Transverse colon (tissue), 3 donors: ENCODE data around the gene AGAP1.

Source experiments
- EP300 ChIP-seq: sonication (generic); formaldehyde crosslinking; IDR thresholded peaks from one replicate; pipeline ENCODE4 v1.6.1; 2017; ENCODE audit warnings: antibody characterized with exemption, low read depth
- POLR2A ChIP-seq: fragments of 450-650 bp; IDR thresholded peaks from one replicate; pipeline ENCODE4 v1.6.1; 2016; ENCODE audit warnings: antibody characterized with exemption, mild to moderate bottlenecking, moderate library complexity
- TF ChIP-seq, protein P1 (sequence below), 5 experiments: fragments of 200-600 bp in 3 of 5; fragments of 450-650 bp in 2 of 5; sonication (generic) in 3 of 5; IDR thresholded peaks; 1 replicate in 2 of 5; 2 replicates in 3 of 5; pipeline ENCODE4 v1.5.1; 2016 to 2017; ENCODE audit warnings: antibody characterized with exemption in 5 of 5, inconsistent platforms in 3 of 5, mild to moderate bottlenecking in 2 of 5, moderate library complexity in 1 of 5

DNA sequence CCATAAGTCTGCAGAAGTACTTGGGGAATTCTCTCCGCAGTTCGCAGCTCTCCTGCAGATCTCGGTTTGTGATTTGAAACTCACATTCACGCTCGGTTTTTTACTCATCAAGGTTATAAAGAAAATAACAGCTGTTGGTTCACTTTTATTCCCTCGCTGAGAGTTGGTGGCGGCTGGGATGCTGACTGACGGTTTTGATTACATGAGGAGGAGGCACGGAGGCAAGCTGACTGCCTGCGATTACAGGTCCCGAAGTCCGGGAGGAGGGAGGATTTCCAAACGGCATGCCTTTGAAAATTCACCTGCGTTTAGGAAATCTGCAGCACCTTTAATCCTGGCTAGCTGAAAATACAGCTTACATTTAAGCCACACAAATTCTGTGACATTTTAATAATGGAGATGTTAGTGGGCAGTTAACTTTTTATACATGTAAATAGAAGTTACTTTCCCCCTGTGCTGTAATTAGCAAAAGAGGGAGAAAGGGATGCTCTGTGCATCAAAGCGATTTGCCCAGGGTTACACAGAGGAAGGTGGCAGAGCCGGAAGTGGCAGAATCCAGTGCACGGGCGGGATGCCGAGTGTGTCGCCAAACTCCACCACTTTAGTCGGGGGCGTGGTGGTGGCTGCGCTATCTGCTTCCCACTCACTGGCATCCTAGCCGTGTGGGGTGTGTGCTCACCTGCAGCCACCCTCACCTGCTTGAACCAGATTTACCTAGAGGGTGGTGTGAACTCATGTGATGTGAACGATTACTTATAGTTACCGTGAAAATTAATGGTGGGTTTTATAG is 14.7 kb downstream of the AGAP1 start:
- TF ChIP-seq, protein P1, sequence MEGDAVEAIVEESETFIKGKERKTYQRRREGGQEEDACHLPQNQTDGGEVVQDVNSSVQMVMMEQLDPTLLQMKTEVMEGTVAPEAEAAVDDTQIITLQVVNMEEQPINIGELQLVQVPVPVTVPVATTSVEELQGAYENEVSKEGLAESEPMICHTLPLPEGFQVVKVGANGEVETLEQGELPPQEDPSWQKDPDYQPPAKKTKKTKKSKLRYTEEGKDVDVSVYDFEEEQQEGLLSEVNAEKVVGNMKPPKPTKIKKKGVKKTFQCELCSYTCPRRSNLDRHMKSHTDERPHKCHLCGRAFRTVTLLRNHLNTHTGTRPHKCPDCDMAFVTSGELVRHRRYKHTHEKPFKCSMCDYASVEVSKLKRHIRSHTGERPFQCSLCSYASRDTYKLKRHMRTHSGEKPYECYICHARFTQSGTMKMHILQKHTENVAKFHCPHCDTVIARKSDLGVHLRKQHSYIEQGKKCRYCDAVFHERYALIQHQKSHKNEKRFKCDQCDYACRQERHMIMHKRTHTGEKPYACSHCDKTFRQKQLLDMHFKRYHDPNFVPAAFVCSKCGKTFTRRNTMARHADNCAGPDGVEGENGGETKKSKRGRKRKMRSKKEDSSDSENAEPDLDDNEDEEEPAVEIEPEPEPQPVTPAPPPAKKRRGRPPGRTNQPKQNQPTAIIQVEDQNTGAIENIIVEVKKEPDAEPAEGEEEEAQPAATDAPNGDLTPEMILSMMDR (IDR thresholded peaks at IDR 0.05) = peak in 1 of 5 experiments; percentile 18
- no peak for TF ChIP-seq EP300
- TF ChIP-seq POLR2A = no peak
